ENCODE measurements around the gene BAK1.
"Not testable (repeated sequence)": the region's sequence is repeated elsewhere in the genome, so short reads cannot be mapped to it uniquely, and the experiment has no call there.

DNA sequence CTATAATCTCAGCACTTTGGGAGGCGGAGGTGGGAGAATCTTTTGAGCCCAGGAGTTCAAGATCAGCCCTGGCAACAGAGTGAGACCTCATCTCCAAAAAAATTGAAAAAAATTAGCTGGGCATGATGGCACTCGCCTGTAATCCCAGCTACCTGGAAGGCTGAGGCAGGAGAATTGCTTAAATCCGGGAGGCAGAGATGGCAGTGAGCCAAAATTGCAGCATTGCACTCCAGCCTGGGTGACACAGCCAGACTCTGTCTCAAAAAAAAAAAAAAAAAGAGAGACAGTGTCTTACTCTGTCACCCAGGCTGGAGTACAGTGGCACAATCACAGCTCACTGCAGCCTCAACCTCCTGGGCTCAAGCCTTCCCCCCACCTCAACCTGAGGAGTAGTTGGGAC, 27.2 kb downstream of the BAK1 start:
- TF ChIP-seq POLR2AphosphoS5, POLR2A, EP300 (IDR thresholded peaks at IDR 0.05): not testable (repeated sequence)
- TF ChIP-seq, protein P1, sequence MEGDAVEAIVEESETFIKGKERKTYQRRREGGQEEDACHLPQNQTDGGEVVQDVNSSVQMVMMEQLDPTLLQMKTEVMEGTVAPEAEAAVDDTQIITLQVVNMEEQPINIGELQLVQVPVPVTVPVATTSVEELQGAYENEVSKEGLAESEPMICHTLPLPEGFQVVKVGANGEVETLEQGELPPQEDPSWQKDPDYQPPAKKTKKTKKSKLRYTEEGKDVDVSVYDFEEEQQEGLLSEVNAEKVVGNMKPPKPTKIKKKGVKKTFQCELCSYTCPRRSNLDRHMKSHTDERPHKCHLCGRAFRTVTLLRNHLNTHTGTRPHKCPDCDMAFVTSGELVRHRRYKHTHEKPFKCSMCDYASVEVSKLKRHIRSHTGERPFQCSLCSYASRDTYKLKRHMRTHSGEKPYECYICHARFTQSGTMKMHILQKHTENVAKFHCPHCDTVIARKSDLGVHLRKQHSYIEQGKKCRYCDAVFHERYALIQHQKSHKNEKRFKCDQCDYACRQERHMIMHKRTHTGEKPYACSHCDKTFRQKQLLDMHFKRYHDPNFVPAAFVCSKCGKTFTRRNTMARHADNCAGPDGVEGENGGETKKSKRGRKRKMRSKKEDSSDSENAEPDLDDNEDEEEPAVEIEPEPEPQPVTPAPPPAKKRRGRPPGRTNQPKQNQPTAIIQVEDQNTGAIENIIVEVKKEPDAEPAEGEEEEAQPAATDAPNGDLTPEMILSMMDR (IDR thresholded peaks at IDR 0.05) = not testable (repeated sequence)

Data from suprapubic skin (tissue), 4 donors.